Endothelial cell (in vitro differentiated cells): ENCODE measurements around the gene KRI1. TPM values are rescaled to one million over a fixed set of nuclear protein-coding genes. Genes with fewer than 3 reads are reported as not detected.

Source experiments
- DNase-seq: peaks from one replicate; pipeline ENCODE4 v3.0.0; 2021; ENCODE audit warnings: low spot score
- H3K27ac Mint-ChIP-seq: one replicate; pipeline ENCODE4 v1.8.0; 2021; ENCODE audit warnings: mixed read lengths, inconsistent platforms; ENCODE audit not compliant: unreplicated experiment
- H3K27me3 Mint-ChIP-seq: one replicate; pipeline ENCODE4 v1.8.0; 2021; ENCODE audit warnings: mild to moderate bottlenecking, moderate library complexity, mixed read lengths, inconsistent platforms; ENCODE audit not compliant: unreplicated experiment
- H3K36me3 Mint-ChIP-seq: one replicate; pipeline ENCODE4 v1.8.0; 2021; ENCODE audit warnings: mild to moderate bottlenecking, low read depth, mixed read lengths, inconsistent platforms; ENCODE audit not compliant: unreplicated experiment
- H3K4me1 Mint-ChIP-seq: one replicate; pipeline ENCODE4 v1.8.0; 2021; ENCODE audit warnings: mild to moderate bottlenecking, mixed read lengths, inconsistent platforms; ENCODE audit not compliant: unreplicated experiment
- H3K4me3 Mint-ChIP-seq: one replicate; pipeline ENCODE4 v1.8.0; 2021; ENCODE audit warnings: mild to moderate bottlenecking, mixed read lengths, inconsistent platforms; ENCODE audit not compliant: unreplicated experiment
- H3K9me3 Mint-ChIP-seq: one replicate; pipeline ENCODE4 v1.8.0; 2021; ENCODE audit warnings: mixed read lengths, inconsistent platforms; ENCODE audit not compliant: unreplicated experiment
- CTCF ChIP-seq: fragments of 200-600 bp; sonication (generic); IDR thresholded peaks from one replicate; pipeline ENCODE4 v1.5.0; 2021; ENCODE audit warnings: antibody characterized with exemption; ENCODE audit not compliant: unreplicated experiment
- total RNA-seq: library from RNA; stranded (reverse); fragmentation: NEBNext Ultra II Directional; extraction: Animal tissue kit (Norgen Biotek cat#: 25700); gene quantifications from one replicate; pipeline ENCODE4 v1.2.1, GENCODE V29; 2021; ENCODE audit not compliant: unreplicated experiment

Gene KRI1
- total RNA-seq, 1 donor from 2014 or later, result 25.2 TPM

GRCh38 chr19:10549733-10550132 is 16.1 kb downstream of the KRI1 start:
- TF ChIP-seq CTCF, result no peak
- H3K27me3 Mint-ChIP-seq, result no peaks in the 10 kb centered on the region
- no peaks in the 10 kb centered on the region for H3K9me3 Mint-ChIP-seq
- H3K4me3 Mint-ChIP-seq, result peak overlapping the region; percentile 29
- H3K27ac Mint-ChIP-seq, result no peak overlapping the region
- no peaks in the 10 kb centered on the region for H3K4me1 Mint-ChIP-seq
- DNase-seq, result no peak
- peaks cover 8% of the 10 kb centered on the region for H3K36me3 Mint-ChIP-seq

GRCh38 chr19:10548746-10549276 is 17.0 kb downstream of the KRI1 start:
- peaks cover 2% of the 10 kb centered on the region for H3K27me3 Mint-ChIP-seq
- DNase-seq, result no peak
- no peak overlapping the region for H3K27ac Mint-ChIP-seq
- no peak for TF ChIP-seq CTCF
- no peaks in the 10 kb centered on the region for H3K4me1 Mint-ChIP-seq
- H3K4me3 Mint-ChIP-seq, result peak overlapping the region; percentile 29
- no peaks in the 10 kb centered on the region for H3K9me3 Mint-ChIP-seq
- peaks cover 5% of the 10 kb centered on the region for H3K36me3 Mint-ChIP-seq

GRCh38 chr19:10546817-10547216 is 19.0 kb downstream of the KRI1 start:
- peaks cover 2% of the 10 kb centered on the region for H3K27me3 Mint-ChIP-seq
- peaks cover 3% of the 10 kb centered on the region for H3K4me1 Mint-ChIP-seq
- no peak for TF ChIP-seq CTCF
- peaks cover 5% of the 10 kb centered on the region for H3K36me3 Mint-ChIP-seq
- H3K27ac Mint-ChIP-seq, result no peak overlapping the region
- no peaks in the 10 kb centered on the region for H3K9me3 Mint-ChIP-seq
- DNase-seq, result no peak
- H3K4me3 Mint-ChIP-seq, result no peak overlapping the region

GRCh38 chr19:10544753-10545251 is 21.0 kb downstream of the KRI1 start:
- Mint-ChIP-seq H3K9me3 (no peaks in the 10 kb centered on the region), H3K4me1 (peaks cover 3% of the 10 kb centered on the region), H3K4me3 (peak overlapping the region; percentile 92), H3K27ac (no peak overlapping the region), H3K27me3 (peaks cover 4% of the 10 kb centered on the region), H3K36me3 (no peaks in the 10 kb centered on the region)
- TF ChIP-seq CTCF, result no peak
- DNase-seq, result no peak

GRCh38 chr19:10544242-10544752 is 21.5 kb downstream of the KRI1 start:
- Mint-ChIP-seq H3K9me3 (no peaks in the 10 kb centered on the region), H3K4me3 (peak overlapping the region; percentile 92), H3K4me1 (peaks cover 3% of the 10 kb centered on the region), H3K36me3 (no peaks in the 10 kb centered on the region), H3K27ac (no peak overlapping the region), H3K27me3 (peaks cover 4% of the 10 kb centered on the region)
- TF ChIP-seq CTCF, result no peak
- DNase-seq, result no peak
